Measurements from ENCODE around the gene CCNB1. TPM values are rescaled to one million over a fixed set of nuclear protein-coding genes. Genes with fewer than 3 reads are reported as not detected.
A peak's percentile ranks its signal among the peaks of the same experiment; 100 is the strongest.

CCNB1 gene
- 1 to 10 TPM; 1.4 to 3.3 (median 3.2) TPM for total RNA-seq
- polyA plus RNA-seq: 1 to 10 TPM; 1.3 to 2.3 TPM

- ATAC-seq (peak; percentile 99 to 100 (median 100)), FAIRE-seq (peak; percentile 63), DNase-seq (peak; percentile 98 to 100 (median 99))
- peak within 1 kb of the TSS; percentile 61 to 68 (median 64) for H3K4me3 ChIP-seq
- H3K4me1 ChIP-seq: peaks cover 0 to 14% (median 10%) of the 10 kb centered on the region in 3 donors
- intact Hi-C loops (cut with DNase I): no loop called here
- H3K36me3 ChIP-seq: no peaks in the 10 kb centered on the region
- peak within 1 kb of the TSS in 3 of 4 donors; percentile 50 to 59 (median 56) for H3K27ac ChIP-seq
- WGBS, 2 donors: 1 to 2% methylated on average over 50 of the region's 50 CpGs
- TF ChIP-seq CTCF (IDR thresholded peaks at IDR 0.05): no peak
- no peaks in the 10 kb centered on the region for H3K27me3 ChIP-seq
- H3K9me3 ChIP-seq: no peaks in the 10 kb centered on the region
Measured at GRCh38 chr5:69166686-69167492, at the start of gene CCNB1. CCNB1 (plus strand) TSS chr5:69167150; CDS start chr5:69167263, 113 bp downstream.

GRCh38 chr5:69129413-69129812 lies 37.5 kb upstream of the CCNB1 start:
- H3K27ac ChIP-seq: no peak overlapping the region
- no peaks in the 10 kb centered on the region for H3K27me3 ChIP-seq
- TF ChIP-seq CTCF (IDR thresholded peaks at IDR 0.05): no peak
- H3K4me3 ChIP-seq: no peak overlapping the region
- FAIRE-seq (no peak), DNase-seq (no peak), ATAC-seq (no peak)
- H3K4me1 ChIP-seq: no peaks in the 10 kb centered on the region
- no peaks in the 10 kb centered on the region for H3K9me3 ChIP-seq
- intact Hi-C loops (cut with DNase I): no loop called here
- peaks cover 0 to 39% (median 6%) of the 10 kb centered on the region in 3 donors for H3K36me3 ChIP-seq

- no peak for FAIRE-seq
- ATAC-seq: no peak
- no peak for TF ChIP-seq CTCF (IDR thresholded peaks at IDR 0.05)
- Histone ChIP-seq H3K27ac (no peak overlapping the region), H3K27me3 (no peaks in the 10 kb centered on the region), H3K4me3 (no peak overlapping the region), H3K9me3 (no peaks in the 10 kb centered on the region), H3K36me3 (peaks cover 0 to 31% (median 3%) of the 10 kb centered on the region in 3 donors), H3K4me1 (no peaks in the 10 kb centered on the region)
- no peak for DNase-seq
- intact Hi-C loops (cut with DNase I): no loop called here
- 70 to 74% methylated on average over 2 of the region's 2 CpGs for WGBS, 2 donors
Measured at GRCh38 chr5:69130241-69130640, 36.7 kb upstream of the CCNB1 start.

- FAIRE-seq: no peak
- Histone ChIP-seq H3K27ac (no peak overlapping the region), H3K4me3 (no peak overlapping the region), H3K9me3 (no peaks in the 10 kb centered on the region), H3K36me3 (peaks cover 0 to 30% (median 3%) of the 10 kb centered on the region in 3 donors), H3K4me1 (no peaks in the 10 kb centered on the region), H3K27me3 (no peaks in the 10 kb centered on the region)
- ATAC-seq: no peak
- no peak for TF ChIP-seq CTCF (IDR thresholded peaks at IDR 0.05)
- DNase-seq: no peak
- intact Hi-C loops (cut with DNase I): no loop called here
Measured at GRCh38 chr5:69131304-69131703, 35.6 kb upstream of the CCNB1 start.

GRCh38 chr5:69134126-69134525 lies 32.8 kb upstream of the CCNB1 start:
- no peak for ATAC-seq
- Histone ChIP-seq H3K4me1 (no peaks in the 10 kb centered on the region), H3K27ac (no peak overlapping the region), H3K4me3 (no peak overlapping the region), H3K9me3 (no peaks in the 10 kb centered on the region), H3K27me3 (no peaks in the 10 kb centered on the region), H3K36me3 (peaks cover 0 to 15% (median 0%) of the 10 kb centered on the region in 3 donors)
- FAIRE-seq: no peak
- no peak for TF ChIP-seq CTCF (IDR thresholded peaks at IDR 0.05)
- DNase-seq: no peak
- intact Hi-C loops (cut with DNase I): no loop called here
- 67 to 70% methylated on average over 7 of the region's 7 CpGs for WGBS, 2 donors

All from pancreas (tissue), 10 donors.